ENCODE results near the gene ZNF148.

The ZNF148 gene

DNA sequence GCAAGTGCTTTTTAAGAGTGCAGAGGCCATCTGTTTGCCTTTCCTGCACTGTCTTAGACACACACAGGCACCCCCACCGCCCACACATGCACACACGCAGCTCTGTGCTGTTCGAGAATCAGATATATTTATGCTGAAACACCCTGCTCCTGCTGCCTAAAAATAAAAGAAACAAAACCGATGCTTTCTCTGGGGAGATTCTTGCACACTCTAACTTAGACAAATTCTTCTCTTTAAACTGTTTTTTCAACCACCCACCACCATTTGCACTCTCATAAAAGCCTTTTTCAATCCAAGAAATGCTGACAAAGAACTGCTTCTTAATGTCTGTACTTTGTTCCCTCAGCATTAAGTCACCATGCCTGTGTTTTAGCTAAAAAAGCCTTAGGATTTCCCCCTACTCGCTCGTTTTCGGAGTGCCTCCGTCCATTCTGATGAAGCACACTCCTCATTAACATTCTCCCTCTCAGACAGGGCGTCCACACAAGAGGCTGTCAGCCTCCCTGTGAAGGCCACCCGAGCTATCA lies 188.8 kb downstream of the ZNF148 start:
- DNase-seq, result no peak

- DNase-seq, result no peak
These were observed 189.3 kb downstream of the ZNF148 start for GRCh38 chr3:125185805-125186204.

DNA sequence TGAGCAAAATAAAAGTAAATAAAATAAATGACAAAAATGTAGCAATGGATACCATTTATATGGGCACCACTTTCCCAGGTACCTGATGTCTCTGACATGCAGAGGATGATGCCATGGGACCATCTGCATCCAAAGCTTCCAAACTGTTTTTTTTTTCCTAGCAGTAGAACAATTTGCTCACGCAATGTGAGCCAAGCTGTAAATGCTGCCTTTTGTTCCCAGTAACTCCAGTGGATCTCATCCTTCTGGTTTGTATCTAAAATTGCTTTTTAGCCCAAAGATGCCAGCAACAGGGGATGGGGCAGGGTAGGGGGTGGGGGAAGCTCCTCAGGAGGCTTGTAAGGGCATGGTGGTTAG lies 195.3 kb downstream of the ZNF148 start:
- no peak for DNase-seq

DNA sequence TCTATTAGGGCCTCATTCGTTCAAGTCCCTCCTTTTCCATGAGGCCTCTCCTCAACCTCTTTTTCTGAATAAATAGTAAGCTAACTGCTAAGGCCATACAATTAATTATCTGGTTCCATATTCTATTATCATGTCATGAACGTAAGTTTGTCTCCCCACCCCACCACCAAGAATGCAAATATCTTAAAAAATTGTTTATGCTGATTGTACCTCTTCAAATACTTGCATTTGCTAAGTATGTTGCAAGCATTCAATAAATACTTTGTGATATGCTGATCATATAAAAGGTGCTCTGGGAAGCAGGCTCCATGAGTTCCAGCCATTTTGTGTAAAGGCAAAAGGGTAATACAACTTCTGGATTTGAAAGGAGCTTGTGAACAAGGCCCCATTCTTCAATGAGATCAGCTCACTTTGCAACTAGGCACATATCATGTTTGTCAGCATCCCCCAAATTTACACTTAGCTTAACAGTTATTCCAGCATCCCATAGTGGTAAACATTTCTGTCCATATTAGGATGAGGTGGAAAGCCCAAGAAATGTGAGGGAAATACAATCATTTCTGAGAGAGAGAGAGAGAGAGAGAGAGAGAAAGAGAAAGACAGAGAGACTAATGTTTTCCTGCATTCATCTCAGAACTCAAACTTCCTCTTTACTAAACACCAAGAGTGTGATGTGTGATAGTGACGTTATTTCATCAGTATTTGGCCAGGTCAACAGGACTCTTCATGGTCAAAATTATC lies 195.8 kb downstream of the ZNF148 start:
- no peak for DNase-seq

DNA sequence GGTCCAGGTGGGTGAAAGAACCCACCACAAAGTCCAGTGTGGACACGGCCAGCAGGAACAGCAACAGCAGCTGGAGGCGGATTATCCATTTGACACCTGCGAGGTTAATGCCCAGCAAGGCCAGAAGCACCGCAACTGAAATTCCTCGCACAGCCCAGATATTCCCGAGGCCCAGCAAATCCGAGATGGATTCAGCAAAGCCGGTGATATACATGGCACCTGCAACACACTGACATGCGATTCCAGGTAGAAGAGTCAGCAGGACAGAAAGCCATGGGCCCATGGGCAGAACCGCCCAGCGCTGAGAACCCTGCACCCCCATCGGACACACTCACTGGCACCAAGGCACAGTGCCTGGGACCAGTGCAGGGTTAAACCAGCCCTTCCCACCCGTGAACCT lies 197.4 kb downstream of the ZNF148 start:
- no peak for DNase-seq
